NCI-H128 (cell line): ENCODE data around the gene STX12.
"Not testable (repeated sequence)": the region's sequence is repeated elsewhere in the genome, so short reads cannot be mapped to it uniquely, and the experiment has no call there.

Source experiments
- DNase-seq: peaks from one replicate; lab custom pipeline; 2025; ENCODE audit not compliant: unreplicated experiment; lab: John Stamatoyannopoulos, UW

Gene STX12

GRCh38 chr1:27774654-27775053 lies 1.6 kb downstream of the STX12 start:
- DNase-seq: no peak

- not testable (repeated sequence) for DNase-seq
Measured at GRCh38 chr1:27775336-27775735, 2.3 kb downstream of the STX12 start.

GRCh38 chr1:27776276-27776675 lies 3.3 kb downstream of the STX12 start:
- not testable (repeated sequence) for DNase-seq

- no peak for DNase-seq
Measured at GRCh38 chr1:27778056-27778455, 5.0 kb downstream of the STX12 start.

- no peak for DNase-seq
Measured at GRCh38 chr1:27779122-27779521, 6.1 kb downstream of the STX12 start.

GRCh38 chr1:27782950-27783349 lies 9.9 kb downstream of the STX12 start:
- DNase-seq: no peak

GRCh38 chr1:27784700-27785099 lies 11.7 kb downstream of the STX12 start:
- DNase-seq: no peak

- no peak for DNase-seq
Measured at GRCh38 chr1:27785781-27786455, 12.9 kb downstream of the STX12 start.

- no peak for DNase-seq
Measured at GRCh38 chr1:27787895-27788294, 14.9 kb downstream of the STX12 start.

- no peak for DNase-seq
Measured at GRCh38 chr1:27789540-27790041, 16.6 kb downstream of the STX12 start.

GRCh38 chr1:27790270-27790669 lies 17.3 kb downstream of the STX12 start:
- DNase-seq: not testable (repeated sequence)

GRCh38 chr1:27795601-27796000 lies 22.6 kb downstream of the STX12 start:
- DNase-seq: no peak

GRCh38 chr1:27804791-27805190 lies 31.8 kb downstream of the STX12 start:
- DNase-seq: no peak

- DNase-seq: no peak
Measured at GRCh38 chr1:27806758-27807157, 33.7 kb downstream of the STX12 start.

- DNase-seq: no peak
Measured at GRCh38 chr1:27807385-27807784, 34.4 kb downstream of the STX12 start.

GRCh38 chr1:27808131-27808530 lies 35.1 kb downstream of the STX12 start:
- DNase-seq: not testable (repeated sequence)

- no peak for DNase-seq
Measured at GRCh38 chr1:27809883-27810282, 36.9 kb downstream of the STX12 start.

GRCh38 chr1:27811741-27812500 lies 38.9 kb downstream of the STX12 start:
- no peak for DNase-seq

- no peak for DNase-seq
Measured at GRCh38 chr1:27816921-27817630, 44.1 kb downstream of the STX12 start.

GRCh38 chr1:27821761-27822315 lies 48.8 kb downstream of the STX12 start:
- no peak for DNase-seq

- no peak for DNase-seq
Measured at GRCh38 chr1:27823784-27824183, 50.8 kb downstream of the STX12 start.
